ENCODE results near the gene MPPED2.

DNA sequence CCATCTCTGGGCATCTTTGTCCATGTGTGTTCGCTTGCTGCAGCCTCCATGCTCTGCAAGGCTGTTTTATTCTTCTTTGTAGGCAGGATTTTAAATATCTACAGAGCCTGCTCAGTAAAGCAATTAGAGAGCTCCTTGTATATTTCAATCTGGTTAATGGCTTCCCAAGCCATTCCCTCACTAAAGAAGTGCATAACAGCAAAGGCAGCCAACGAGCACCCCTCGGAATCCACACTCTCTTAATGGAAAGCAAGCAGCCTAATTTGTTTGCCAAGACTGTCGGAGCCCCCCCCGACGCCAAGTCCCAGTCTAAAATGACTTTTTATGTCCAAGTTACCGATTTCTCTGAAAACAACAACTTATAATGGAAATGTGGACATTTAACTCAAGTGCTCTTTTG, 139.6 kb downstream of the MPPED2 start:
- TF ChIP-seq POLR2AphosphoS5 (IDR thresholded peaks at IDR 0.05; ENCODE audit: low read depth), result no peak
- TF ChIP-seq, protein P1, sequence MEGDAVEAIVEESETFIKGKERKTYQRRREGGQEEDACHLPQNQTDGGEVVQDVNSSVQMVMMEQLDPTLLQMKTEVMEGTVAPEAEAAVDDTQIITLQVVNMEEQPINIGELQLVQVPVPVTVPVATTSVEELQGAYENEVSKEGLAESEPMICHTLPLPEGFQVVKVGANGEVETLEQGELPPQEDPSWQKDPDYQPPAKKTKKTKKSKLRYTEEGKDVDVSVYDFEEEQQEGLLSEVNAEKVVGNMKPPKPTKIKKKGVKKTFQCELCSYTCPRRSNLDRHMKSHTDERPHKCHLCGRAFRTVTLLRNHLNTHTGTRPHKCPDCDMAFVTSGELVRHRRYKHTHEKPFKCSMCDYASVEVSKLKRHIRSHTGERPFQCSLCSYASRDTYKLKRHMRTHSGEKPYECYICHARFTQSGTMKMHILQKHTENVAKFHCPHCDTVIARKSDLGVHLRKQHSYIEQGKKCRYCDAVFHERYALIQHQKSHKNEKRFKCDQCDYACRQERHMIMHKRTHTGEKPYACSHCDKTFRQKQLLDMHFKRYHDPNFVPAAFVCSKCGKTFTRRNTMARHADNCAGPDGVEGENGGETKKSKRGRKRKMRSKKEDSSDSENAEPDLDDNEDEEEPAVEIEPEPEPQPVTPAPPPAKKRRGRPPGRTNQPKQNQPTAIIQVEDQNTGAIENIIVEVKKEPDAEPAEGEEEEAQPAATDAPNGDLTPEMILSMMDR (IDR thresholded peaks at IDR 0.05; ENCODE audit: insufficient read depth, low read length), result no peak
- no peak for TF ChIP-seq REST (IDR thresholded peaks at IDR 0.05; ENCODE audit: insufficient replicate concordance, low read depth)
- TF ChIP-seq GABPA (IDR thresholded peaks at IDR 0.05; ENCODE audit: low read depth), result no peak

Measured in HL-60 (cell line).